ENCODE measurements around the gene ELFN1.

DNA sequence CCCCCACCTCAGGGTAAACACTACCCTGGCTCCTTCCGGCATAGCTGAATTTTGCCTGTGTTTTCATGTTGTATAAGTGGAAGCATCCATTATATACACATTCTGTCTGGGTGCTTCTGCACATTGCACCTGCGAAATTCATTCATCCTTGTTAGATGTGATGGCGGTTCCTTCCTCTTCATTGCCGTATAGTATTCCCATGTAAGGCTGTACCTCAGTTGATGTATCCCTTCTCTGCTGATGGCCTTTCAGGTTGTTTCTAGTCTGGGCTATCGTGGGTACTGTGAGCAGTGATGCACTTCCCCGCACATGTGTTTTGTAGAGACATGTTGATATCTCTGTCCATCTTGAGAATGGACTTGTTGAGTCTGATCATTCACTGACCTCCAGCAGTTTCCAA, 28.9 kb downstream of the ELFN1 start:
- TF ChIP-seq, protein P1, sequence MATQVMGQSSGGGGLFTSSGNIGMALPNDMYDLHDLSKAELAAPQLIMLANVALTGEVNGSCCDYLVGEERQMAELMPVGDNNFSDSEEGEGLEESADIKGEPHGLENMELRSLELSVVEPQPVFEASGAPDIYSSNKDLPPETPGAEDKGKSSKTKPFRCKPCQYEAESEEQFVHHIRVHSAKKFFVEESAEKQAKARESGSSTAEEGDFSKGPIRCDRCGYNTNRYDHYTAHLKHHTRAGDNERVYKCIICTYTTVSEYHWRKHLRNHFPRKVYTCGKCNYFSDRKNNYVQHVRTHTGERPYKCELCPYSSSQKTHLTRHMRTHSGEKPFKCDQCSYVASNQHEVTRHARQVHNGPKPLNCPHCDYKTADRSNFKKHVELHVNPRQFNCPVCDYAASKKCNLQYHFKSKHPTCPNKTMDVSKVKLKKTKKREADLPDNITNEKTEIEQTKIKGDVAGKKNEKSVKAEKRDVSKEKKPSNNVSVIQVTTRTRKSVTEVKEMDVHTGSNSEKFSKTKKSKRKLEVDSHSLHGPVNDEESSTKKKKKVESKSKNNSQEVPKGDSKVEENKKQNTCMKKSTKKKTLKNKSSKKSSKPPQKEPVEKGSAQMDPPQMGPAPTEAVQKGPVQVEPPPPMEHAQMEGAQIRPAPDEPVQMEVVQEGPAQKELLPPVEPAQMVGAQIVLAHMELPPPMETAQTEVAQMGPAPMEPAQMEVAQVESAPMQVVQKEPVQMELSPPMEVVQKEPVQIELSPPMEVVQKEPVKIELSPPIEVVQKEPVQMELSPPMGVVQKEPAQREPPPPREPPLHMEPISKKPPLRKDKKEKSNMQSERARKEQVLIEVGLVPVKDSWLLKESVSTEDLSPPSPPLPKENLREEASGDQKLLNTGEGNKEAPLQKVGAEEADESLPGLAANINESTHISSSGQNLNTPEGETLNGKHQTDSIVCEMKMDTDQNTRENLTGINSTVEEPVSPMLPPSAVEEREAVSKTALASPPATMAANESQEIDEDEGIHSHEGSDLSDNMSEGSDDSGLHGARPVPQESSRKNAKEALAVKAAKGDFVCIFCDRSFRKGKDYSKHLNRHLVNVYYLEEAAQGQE (IDR thresholded peaks at IDR 0.05; ENCODE audit: insufficient read depth in 1 of 2, low read depth in 2 of 2, low read length in 2 of 2) = no peak
- TF ChIP-seq POLR2AphosphoS5 (IDR thresholded peaks at IDR 0.05; ENCODE audit: low read depth, low read length) (no peak), SIN3A (IDR thresholded peaks at IDR 0.05; ENCODE audit: borderline replicate concordance, insufficient read depth, low read length) (no peak), TAF1 (IDR thresholded peaks at IDR 0.05; ENCODE audit: borderline replicate concordance, insufficient read depth, low read length) (no peak)
